Measurements from ENCODE around the gene GNA12.

GRCh38 chr7:2775785-2776184 is 68.3 kb downstream of the GNA12 start:
- TF ChIP-seq, protein P1, sequence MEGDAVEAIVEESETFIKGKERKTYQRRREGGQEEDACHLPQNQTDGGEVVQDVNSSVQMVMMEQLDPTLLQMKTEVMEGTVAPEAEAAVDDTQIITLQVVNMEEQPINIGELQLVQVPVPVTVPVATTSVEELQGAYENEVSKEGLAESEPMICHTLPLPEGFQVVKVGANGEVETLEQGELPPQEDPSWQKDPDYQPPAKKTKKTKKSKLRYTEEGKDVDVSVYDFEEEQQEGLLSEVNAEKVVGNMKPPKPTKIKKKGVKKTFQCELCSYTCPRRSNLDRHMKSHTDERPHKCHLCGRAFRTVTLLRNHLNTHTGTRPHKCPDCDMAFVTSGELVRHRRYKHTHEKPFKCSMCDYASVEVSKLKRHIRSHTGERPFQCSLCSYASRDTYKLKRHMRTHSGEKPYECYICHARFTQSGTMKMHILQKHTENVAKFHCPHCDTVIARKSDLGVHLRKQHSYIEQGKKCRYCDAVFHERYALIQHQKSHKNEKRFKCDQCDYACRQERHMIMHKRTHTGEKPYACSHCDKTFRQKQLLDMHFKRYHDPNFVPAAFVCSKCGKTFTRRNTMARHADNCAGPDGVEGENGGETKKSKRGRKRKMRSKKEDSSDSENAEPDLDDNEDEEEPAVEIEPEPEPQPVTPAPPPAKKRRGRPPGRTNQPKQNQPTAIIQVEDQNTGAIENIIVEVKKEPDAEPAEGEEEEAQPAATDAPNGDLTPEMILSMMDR (optimal IDR thresholded peaks at IDR 0.05 in 1 of 3, IDR thresholded peaks at IDR 0.05 in 1 of 3, conservative IDR thresholded peaks at IDR 0.05 in 1 of 3; ENCODE audit: extremely low read depth in 1 of 3, insufficient read depth in 2 of 3, low read length in 3 of 3): no peak
- no peak for TF ChIP-seq EZH2 (IDR thresholded peaks at IDR 0.05; ENCODE audit: low read length)

Measured in keratinocyte (primary cell).